GM13977 (cell line): Measurements from ENCODE around the gene SEC14L1.

Experiments
- DNase-seq: peaks from one replicate; pipeline ENCODE4 v3.0.0; 2012; ENCODE audit warnings: low spot score
- in situ Hi-C: fragments of 300-500 bp; cut with MboI; formaldehyde crosslinking; loops from one replicate; pipeline ENCODE4 v1.12.0; 2022; ENCODE audit warnings: low sequenced_read_pairs, low pct_unique_long_range_greater_than_20kb, mixed read lengths, inconsistent platforms; ENCODE audit not compliant: unreplicated experiment
- TF ChIP-seq, protein P1 (sequence below): IDR thresholded peaks from 2 replicates; pipeline ENCODE4 v1.5.1; 2012; ENCODE audit warnings: mild to moderate bottlenecking, control low read depth; ENCODE audit not compliant: insufficient read depth; ENCODE audit errors: extremely low read depth, missing control alignments

The SEC14L1 gene

DNA sequence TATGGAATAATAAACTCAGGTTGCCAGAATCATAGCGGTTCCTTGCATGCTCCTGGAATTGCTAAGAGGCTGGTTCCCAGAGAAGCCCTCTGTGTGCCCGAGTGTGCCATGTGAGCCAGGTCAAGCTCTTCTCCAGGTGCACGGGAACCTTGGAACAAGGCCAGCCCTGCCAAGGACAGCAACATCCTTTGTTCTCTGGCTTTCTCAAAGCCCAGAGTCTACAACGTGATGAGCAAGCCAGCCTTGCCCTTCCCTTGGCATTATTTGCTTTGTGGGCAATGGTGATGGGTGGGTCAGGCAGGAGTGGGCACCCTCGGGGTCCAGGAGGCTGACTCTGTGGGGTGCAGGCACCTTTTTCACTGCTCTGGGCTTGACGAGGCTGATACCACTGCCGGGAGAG is 14.2 kb upstream of the SEC14L1 start:
- no peak for DNase-seq
- TF ChIP-seq, protein P1, sequence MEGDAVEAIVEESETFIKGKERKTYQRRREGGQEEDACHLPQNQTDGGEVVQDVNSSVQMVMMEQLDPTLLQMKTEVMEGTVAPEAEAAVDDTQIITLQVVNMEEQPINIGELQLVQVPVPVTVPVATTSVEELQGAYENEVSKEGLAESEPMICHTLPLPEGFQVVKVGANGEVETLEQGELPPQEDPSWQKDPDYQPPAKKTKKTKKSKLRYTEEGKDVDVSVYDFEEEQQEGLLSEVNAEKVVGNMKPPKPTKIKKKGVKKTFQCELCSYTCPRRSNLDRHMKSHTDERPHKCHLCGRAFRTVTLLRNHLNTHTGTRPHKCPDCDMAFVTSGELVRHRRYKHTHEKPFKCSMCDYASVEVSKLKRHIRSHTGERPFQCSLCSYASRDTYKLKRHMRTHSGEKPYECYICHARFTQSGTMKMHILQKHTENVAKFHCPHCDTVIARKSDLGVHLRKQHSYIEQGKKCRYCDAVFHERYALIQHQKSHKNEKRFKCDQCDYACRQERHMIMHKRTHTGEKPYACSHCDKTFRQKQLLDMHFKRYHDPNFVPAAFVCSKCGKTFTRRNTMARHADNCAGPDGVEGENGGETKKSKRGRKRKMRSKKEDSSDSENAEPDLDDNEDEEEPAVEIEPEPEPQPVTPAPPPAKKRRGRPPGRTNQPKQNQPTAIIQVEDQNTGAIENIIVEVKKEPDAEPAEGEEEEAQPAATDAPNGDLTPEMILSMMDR: no peak
- in situ Hi-C loops: no loop called here

DNA sequence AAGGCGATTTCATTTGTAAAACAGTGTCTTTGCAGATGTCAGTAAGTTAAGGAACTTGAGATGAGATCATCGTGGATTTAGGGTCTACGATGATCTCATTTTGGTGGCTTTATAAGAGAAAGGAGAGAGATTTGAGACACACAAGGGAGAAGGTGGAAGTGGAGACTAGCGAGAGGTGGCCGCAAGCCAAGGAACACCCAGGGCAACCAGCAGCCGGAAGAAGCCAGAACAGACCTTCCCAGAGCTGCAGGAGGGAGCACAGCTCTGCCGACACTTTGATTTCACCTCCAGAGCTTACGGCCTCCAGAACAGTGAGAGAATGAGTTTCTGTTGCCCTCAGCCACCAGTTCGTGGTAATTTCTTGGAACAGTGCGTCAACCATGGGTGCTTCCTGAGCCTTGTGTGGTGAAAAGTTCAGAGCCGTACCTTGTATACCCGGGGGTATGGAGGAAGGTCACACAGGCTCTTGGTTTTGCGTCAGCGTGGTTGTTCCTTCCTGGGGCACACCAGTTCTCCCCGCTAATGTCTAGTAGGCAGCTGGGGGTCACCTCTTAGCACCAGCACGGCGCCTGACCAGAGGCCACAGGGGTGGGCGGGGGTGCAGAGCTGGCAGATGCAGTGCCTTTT is 12.9 kb upstream of the SEC14L1 start:
- in situ Hi-C loops: no loop called here
- TF ChIP-seq, protein P1: no peak
- no peak for DNase-seq

DNA sequence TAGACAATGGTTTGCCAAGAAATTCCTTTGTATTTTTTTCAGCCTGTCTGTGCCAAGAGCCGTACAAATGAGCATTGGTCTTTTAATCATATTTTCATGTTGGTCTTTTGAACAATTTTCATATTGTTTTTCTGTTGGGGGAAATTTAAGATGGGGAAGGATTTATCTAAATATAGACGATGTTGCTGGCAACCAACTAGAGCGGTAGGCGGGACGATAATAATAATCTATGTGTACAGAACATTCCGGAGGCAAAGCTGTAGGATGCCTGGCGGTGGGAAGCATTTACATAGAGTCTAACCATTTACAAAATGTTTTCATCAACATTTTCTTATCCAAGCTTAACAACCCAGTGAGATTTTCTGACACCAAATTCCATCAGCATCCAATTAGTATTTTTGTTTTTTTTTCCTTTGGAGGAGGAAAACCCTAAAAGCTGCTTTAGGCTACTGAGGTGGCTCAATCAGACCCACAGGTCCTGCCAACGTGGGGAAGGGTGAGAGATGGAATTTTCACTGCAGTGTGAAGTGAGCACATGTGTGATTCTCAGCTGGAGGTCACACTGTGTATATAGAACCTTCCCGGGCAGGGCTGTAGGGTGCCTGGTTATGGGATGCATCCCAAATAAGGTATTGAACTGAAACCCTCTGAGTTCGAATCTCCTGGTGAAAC is 11.7 kb upstream of the SEC14L1 start:
- no peak for DNase-seq
- in situ Hi-C loops: no loop called here
- TF ChIP-seq, protein P1: no peak

DNA sequence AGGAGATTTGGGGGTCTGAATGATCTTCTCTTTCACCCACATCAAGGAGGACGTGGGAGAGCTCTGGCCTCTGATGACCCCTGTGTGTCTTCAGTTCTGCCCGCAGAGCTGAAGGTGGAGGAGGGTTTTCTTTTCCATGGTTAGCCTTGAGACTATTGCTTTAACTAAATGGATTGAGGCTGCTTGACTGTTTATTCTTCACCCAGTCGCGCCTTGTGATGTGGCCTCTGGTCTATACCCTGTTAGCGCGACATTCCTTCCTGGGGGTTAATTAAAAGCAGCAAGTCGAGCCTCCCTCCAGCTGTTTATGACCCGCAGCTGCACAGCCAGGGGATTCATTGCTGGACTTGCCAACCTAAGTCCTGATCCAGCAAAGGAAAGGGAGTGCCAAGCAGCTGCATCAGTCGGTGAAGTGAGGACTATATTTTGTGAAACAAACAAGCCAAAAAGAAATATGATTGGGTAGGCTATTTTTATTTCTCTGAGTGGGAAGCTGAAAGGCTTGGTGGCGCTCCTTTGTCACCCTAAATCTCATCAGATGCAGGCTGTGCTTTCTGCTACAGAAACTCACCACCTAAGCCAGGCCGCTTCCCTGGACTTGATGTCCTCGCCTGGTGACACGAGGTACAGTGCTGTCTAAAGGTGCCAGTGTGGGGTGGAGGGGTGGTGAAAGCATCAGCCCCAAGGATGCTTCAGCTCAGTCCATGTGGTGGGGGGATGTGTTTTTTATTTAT is 11.0 kb upstream of the SEC14L1 start:
- in situ Hi-C loops: no loop called here
- DNase-seq: no peak
- TF ChIP-seq, protein P1: no peak

DNA sequence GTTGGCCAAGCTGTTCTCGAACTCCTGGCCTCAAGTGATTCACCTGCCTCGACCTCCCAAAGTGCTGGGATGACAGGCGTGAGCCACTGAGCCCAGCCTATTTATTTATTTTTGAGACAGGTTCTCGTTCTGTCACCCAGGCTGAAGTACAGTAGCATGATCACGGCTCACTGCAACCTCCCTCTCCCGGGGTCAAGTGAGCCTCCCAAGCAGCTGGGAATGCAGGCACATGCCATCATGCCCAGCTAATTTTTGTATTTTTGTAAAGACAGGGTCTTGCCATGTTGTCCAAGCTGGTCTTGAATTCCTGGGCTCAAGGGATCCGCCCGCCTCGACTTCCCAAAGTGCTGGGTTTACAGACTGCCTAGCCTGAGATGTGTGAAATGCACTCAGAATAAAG is 10.2 kb upstream of the SEC14L1 start:
- DNase-seq: no peak
- in situ Hi-C loops: no loop called here
- TF ChIP-seq, protein P1: no peak

DNA sequence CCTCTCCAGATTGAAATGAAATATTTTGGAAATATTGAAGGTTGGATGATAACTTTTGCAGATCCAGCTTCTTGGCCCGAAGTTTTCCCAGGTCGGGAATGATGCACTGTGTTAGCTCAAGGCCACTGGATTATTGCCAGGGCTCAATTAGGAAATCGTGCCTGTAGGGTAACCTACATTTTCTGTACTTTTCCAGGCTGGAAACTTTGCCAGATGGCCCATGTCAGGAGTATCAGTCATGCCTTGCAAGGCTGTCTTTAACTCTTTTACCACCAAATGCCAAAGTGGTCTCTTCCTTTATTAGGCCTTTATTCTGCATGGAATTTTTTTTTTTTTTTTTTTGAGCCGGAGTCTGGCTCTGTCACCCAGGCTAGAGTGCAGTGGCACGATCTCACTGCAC is 8.9 kb upstream of the SEC14L1 start:
- DNase-seq: no peak
- TF ChIP-seq, protein P1: no peak
- in situ Hi-C loops: no loop called here
